ENCODE results near the gene CRHBP. TPM values are rescaled to one million over a fixed set of nuclear protein-coding genes. Genes with fewer than 3 reads are reported as not detected.
"Not testable (repeated sequence)": the region's sequence is repeated elsewhere in the genome, so short reads cannot be mapped to it uniquely, and the experiment has no call there.

Gene CRHBP
- total and polyA plus RNA-seq, 2 experiments from 2014 or later, result 0.37 to 5.0 TPM

- no peaks in the 10 kb centered on the region for H3K9me2 ChIP-seq (replicated peaks; ENCODE audit: insufficient read depth)
- H3K9me3 ChIP-seq (ENCODE audit: low read depth), result no peaks in the 10 kb centered on the region
- peaks cover 9% of the 10 kb centered on the region for H3K4me1 ChIP-seq (ENCODE audit: insufficient read depth)
- no peak overlapping the region for H3K4me3 ChIP-seq
- H3K27me3 ChIP-seq, result no peaks in the 10 kb centered on the region
- TF ChIP-seq EZH2phosphoT487 (IDR thresholded peaks at IDR 0.05; ENCODE audit: low read depth, severe bottlenecking, unreplicated experiment), result no peak
- no peak for TF ChIP-seq CTCF (IDR thresholded peaks at IDR 0.05; ENCODE audit: poor library complexity)
- TF ChIP-seq EZH2 (IDR thresholded peaks at IDR 0.05; ENCODE audit: borderline replicate concordance), result no peak
- no peak overlapping the region for H3K27ac ChIP-seq
- no peaks in the 10 kb centered on the region for H4K20me1 ChIP-seq (ENCODE audit: insufficient read depth, poor library complexity, severe bottlenecking)
- H2AFZ ChIP-seq, result no peak overlapping the region
- H3K36me3 ChIP-seq (replicated peaks; ENCODE audit: insufficient read depth, low read depth), result no peaks in the 10 kb centered on the region
- whole genome bisulfite sequencing (ENCODE audit: low lambda C conversion rate, missing lambda C conversion rate), result 100% methylated on average over 3 of the region's 3 CpGs
- DNase-seq (ENCODE audit: low spot score), result no peak
- H3K79me2 ChIP-seq, result no peaks in the 10 kb centered on the region
- H3K4me2 ChIP-seq, result no peak overlapping the region
These were observed 11.4 kb upstream of the CRHBP start for GRCh38 chr5:76941442-76941841.

- Histone ChIP-seq H3K36me3 (replicated peaks; ENCODE audit: insufficient read depth, low read depth) (no peaks in the 10 kb centered on the region), H3K9me2 (replicated peaks; ENCODE audit: insufficient read depth) (no peaks in the 10 kb centered on the region), H3K27me3 (no peaks in the 10 kb centered on the region), H3K4me1 (ENCODE audit: insufficient read depth) (peaks cover 9% of the 10 kb centered on the region), H4K20me1 (ENCODE audit: insufficient read depth, poor library complexity, severe bottlenecking) (no peaks in the 10 kb centered on the region), H3K4me3 (no peak overlapping the region), H3K79me2 (no peaks in the 10 kb centered on the region), H3K4me2 (no peak overlapping the region), H3K9me3 (ENCODE audit: low read depth) (no peaks in the 10 kb centered on the region), H3K27ac (no peak overlapping the region), H2AFZ (no peak overlapping the region)
- DNase-seq (ENCODE audit: low spot score), result no peak
- TF ChIP-seq CTCF (IDR thresholded peaks at IDR 0.05; ENCODE audit: poor library complexity), result no peak
- TF ChIP-seq EZH2 (IDR thresholded peaks at IDR 0.05; ENCODE audit: borderline replicate concordance), result no peak
- no peak for TF ChIP-seq EZH2phosphoT487 (IDR thresholded peaks at IDR 0.05; ENCODE audit: low read depth, severe bottlenecking, unreplicated experiment)
- WGBS (ENCODE audit: low lambda C conversion rate, missing lambda C conversion rate), result 86% methylated on average over 1 of the region's 1 CpG
These were observed 10.3 kb upstream of the CRHBP start for GRCh38 chr5:76942581-76942980.

- H3K27me3 ChIP-seq, result no peaks in the 10 kb centered on the region
- 91% methylated on average over 3 of the region's 3 CpGs for WGBS (ENCODE audit: low lambda C conversion rate, missing lambda C conversion rate)
- no peak overlapping the region for H3K4me3 ChIP-seq
- no peak overlapping the region for H2AFZ ChIP-seq
- no peaks in the 10 kb centered on the region for H3K79me2 ChIP-seq
- no peak for TF ChIP-seq EZH2phosphoT487 (IDR thresholded peaks at IDR 0.05; ENCODE audit: low read depth, severe bottlenecking, unreplicated experiment)
- TF ChIP-seq CTCF (IDR thresholded peaks at IDR 0.05; ENCODE audit: poor library complexity), result no peak
- no peak for TF ChIP-seq EZH2 (IDR thresholded peaks at IDR 0.05; ENCODE audit: borderline replicate concordance)
- H3K4me1 ChIP-seq (ENCODE audit: insufficient read depth), result peaks cover 9% of the 10 kb centered on the region
- H3K27ac ChIP-seq, result no peak overlapping the region
- H3K4me2 ChIP-seq, result no peak overlapping the region
- DNase-seq (ENCODE audit: low spot score), result no peak
- no peaks in the 10 kb centered on the region for H3K9me2 ChIP-seq (replicated peaks; ENCODE audit: insufficient read depth)
- no peaks in the 10 kb centered on the region for H4K20me1 ChIP-seq (ENCODE audit: insufficient read depth, poor library complexity, severe bottlenecking)
- H3K36me3 ChIP-seq (replicated peaks; ENCODE audit: insufficient read depth, low read depth), result no peaks in the 10 kb centered on the region
- no peaks in the 10 kb centered on the region for H3K9me3 ChIP-seq (ENCODE audit: low read depth)
These were observed 9.8 kb upstream of the CRHBP start for GRCh38 chr5:76943006-76943405.

GRCh38 chr5:76944638-76945037 is 8.2 kb upstream of the CRHBP start:
- no peak for DNase-seq (ENCODE audit: low spot score)
- H3K27me3 ChIP-seq, result no peaks in the 10 kb centered on the region
- no peak for TF ChIP-seq EZH2phosphoT487 (IDR thresholded peaks at IDR 0.05; ENCODE audit: low read depth, severe bottlenecking, unreplicated experiment)
- no peak for TF ChIP-seq CTCF (IDR thresholded peaks at IDR 0.05; ENCODE audit: poor library complexity)
- no peak for TF ChIP-seq EZH2 (IDR thresholded peaks at IDR 0.05; ENCODE audit: borderline replicate concordance)
- no peak overlapping the region for H3K27ac ChIP-seq
- H3K4me1 ChIP-seq (ENCODE audit: insufficient read depth), result peaks cover 9% of the 10 kb centered on the region
- H3K36me3 ChIP-seq (replicated peaks; ENCODE audit: insufficient read depth, low read depth), result no peaks in the 10 kb centered on the region
- no peaks in the 10 kb centered on the region for H4K20me1 ChIP-seq (ENCODE audit: insufficient read depth, poor library complexity, severe bottlenecking)
- H2AFZ ChIP-seq, result no peak overlapping the region
- WGBS (ENCODE audit: low lambda C conversion rate, missing lambda C conversion rate), result 64% methylated on average over 5 of the region's 5 CpGs
- no peaks in the 10 kb centered on the region for H3K9me2 ChIP-seq (replicated peaks; ENCODE audit: insufficient read depth)
- H3K9me3 ChIP-seq (ENCODE audit: low read depth), result no peaks in the 10 kb centered on the region
- H3K4me3 ChIP-seq, result no peak overlapping the region
- H3K79me2 ChIP-seq, result no peaks in the 10 kb centered on the region
- H3K4me2 ChIP-seq, result no peak overlapping the region

- WGBS (ENCODE audit: low lambda C conversion rate, missing lambda C conversion rate), result 33% methylated on average over 9 of the region's 9 CpGs
- H3K36me3 ChIP-seq (replicated peaks; ENCODE audit: insufficient read depth, low read depth); H3K4me1 ChIP-seq (ENCODE audit: insufficient read depth); H3K4me3 ChIP-seq; H3K79me2 ChIP-seq; H3K9me2 ChIP-seq (replicated peaks; ENCODE audit: insufficient read depth); H4K20me1 ChIP-seq (ENCODE audit: insufficient read depth, poor library complexity, severe bottlenecking); H3K27ac ChIP-seq; H3K9me3 ChIP-seq (ENCODE audit: low read depth); DNase-seq (ENCODE audit: low spot score); H3K27me3 ChIP-seq: not testable (repeated sequence)
- peak overlapping the region; percentile 56 for H3K4me2 ChIP-seq
- H2AFZ ChIP-seq, result peak overlapping the region; percentile 37
These were observed 7.6 kb upstream of the CRHBP start for GRCh38 chr5:76945238-76945637.

All from hepatocyte (in vitro differentiated cells).